Measurements from ENCODE around the gene ERFL. TPM values are rescaled to one million over a fixed set of nuclear protein-coding genes. Genes with fewer than 3 reads are reported as not detected.

ERFL gene
- total RNA-seq, 1 donor from 2014 or later = 0.49 TPM

- no peaks in the 10 kb centered on the region for H3K9me3 ChIP-seq
- TF ChIP-seq POLR2AphosphoS5 (IDR thresholded peaks at IDR 0.05; ENCODE audit: insufficient read depth in 1 of 2, low read depth in 1 of 2) (no peak), CTCF (IDR thresholded peaks at IDR 0.05) (no peak), POLR2A (IDR thresholded peaks at IDR 0.05) (no peak)
- H3K36me3 ChIP-seq = no peaks in the 10 kb centered on the region
- peaks cover 19% of the 10 kb centered on the region for H3K4me1 ChIP-seq
- H3K27me3 ChIP-seq = peaks cover 37% of the 10 kb centered on the region
- H3K4me3 ChIP-seq = no peak overlapping the region
- intact Hi-C loops (cut with DNase I) = no loop called here
- H3K27ac ChIP-seq = no peak overlapping the region
- DNase-seq (ENCODE audit: extremely low spot score in 2 of 2) = no peak
Observed at GRCh38 chr19:41926763-41927496, 1.3 kb downstream of the ERFL start.

GRCh38 chr19:41926028-41926762 is 2.1 kb downstream of the ERFL start:
- no peaks in the 10 kb centered on the region for H3K36me3 ChIP-seq
- H3K27ac ChIP-seq = no peak overlapping the region
- peaks cover 34% of the 10 kb centered on the region for H3K27me3 ChIP-seq
- H3K4me3 ChIP-seq = no peak overlapping the region
- intact Hi-C loops (cut with DNase I) = no loop called here
- H3K9me3 ChIP-seq = no peaks in the 10 kb centered on the region
- H3K4me1 ChIP-seq = peaks cover 19% of the 10 kb centered on the region
- TF ChIP-seq CTCF (IDR thresholded peaks at IDR 0.05) (no peak), POLR2AphosphoS5 (IDR thresholded peaks at IDR 0.05; ENCODE audit: insufficient read depth in 1 of 2, low read depth in 1 of 2) (no peak), POLR2A (IDR thresholded peaks at IDR 0.05) (no peak)
- DNase-seq (ENCODE audit: extremely low spot score in 2 of 2) = no peak

- intact Hi-C loops (cut with DNase I) = no loop called here
- H3K4me3 ChIP-seq = no peak overlapping the region
- H3K36me3 ChIP-seq = no peaks in the 10 kb centered on the region
- peaks cover 19% of the 10 kb centered on the region for H3K4me1 ChIP-seq
- H3K27me3 ChIP-seq = peaks cover 29% of the 10 kb centered on the region
- DNase-seq (ENCODE audit: extremely low spot score in 2 of 2) = no peak
- TF ChIP-seq POLR2AphosphoS5 (IDR thresholded peaks at IDR 0.05; ENCODE audit: insufficient read depth in 1 of 2, low read depth in 1 of 2) = no peak
- TF ChIP-seq CTCF (IDR thresholded peaks at IDR 0.05) = no peak
- no peak for TF ChIP-seq POLR2A (IDR thresholded peaks at IDR 0.05)
- H3K27ac ChIP-seq = no peak overlapping the region
- no peaks in the 10 kb centered on the region for H3K9me3 ChIP-seq
Observed at GRCh38 chr19:41925208-41926003, 2.8 kb downstream of the ERFL start.

- Histone ChIP-seq H3K4me1 (peaks cover 19% of the 10 kb centered on the region), H3K9me3 (no peaks in the 10 kb centered on the region), H3K27ac (no peak overlapping the region), H3K4me3 (no peak overlapping the region), H3K36me3 (no peaks in the 10 kb centered on the region), H3K27me3 (peaks cover 29% of the 10 kb centered on the region)
- intact Hi-C loops (cut with DNase I) = no loop called here
- TF ChIP-seq CTCF (IDR thresholded peaks at IDR 0.05) = no peak
- no peak for TF ChIP-seq POLR2A (IDR thresholded peaks at IDR 0.05)
- TF ChIP-seq POLR2AphosphoS5 (IDR thresholded peaks at IDR 0.05; ENCODE audit: insufficient read depth in 1 of 2, low read depth in 1 of 2) = no peak
- DNase-seq (ENCODE audit: extremely low spot score in 2 of 2) = no peak
Observed at GRCh38 chr19:41924151-41925145, 3.8 kb downstream of the ERFL start.
